HepG2 (cell line): ENCODE results near the gene CEBPG. TPM values are rescaled to one million over a fixed set of nuclear protein-coding genes. Genes with fewer than 3 reads are reported as not detected.
A peak's percentile ranks its signal among the peaks of the same experiment; 100 is the strongest.

Source experiments
- CBFB ChIP-seq: sonication (generic); formaldehyde crosslinking; IDR thresholded peaks from 2 replicates; pipeline ENCODE4 v1.4.0; 2020; ENCODE audit warnings: missing genetic modification reagents
- KMT2A ChIP-seq: sonication (generic); formaldehyde crosslinking; IDR thresholded peaks from 2 replicates; pipeline ENCODE4 v1.4.0; 2020; ENCODE audit warnings: missing genetic modification reagents
- LCORL ChIP-seq, 2 experiments: fragments of 450-650 bp in 1 of 2; sonication (generic) in 1 of 2; formaldehyde crosslinking in 1 of 2; IDR thresholded peaks; 2 replicates each; pipeline versions ENCODE4 v1.5.0 to v1.6.1; 2017 to 2020; ENCODE audit warnings: antibody characterized with exemption in 1 of 2, missing genetic modification reagents in 1 of 2
- MYC ChIP-seq: sonication (generic); formaldehyde crosslinking; IDR thresholded peaks from 2 replicates; pipeline ENCODE4 v1.9.0; 2021; ENCODE audit warnings: missing genetic modification reagents, borderline replicate concordance
- PPARG ChIP-seq: conservative IDR thresholded peaks from 2 replicates; pipeline ENCODE4 v1.6.1; 2016; ENCODE audit warnings: missing biosample characterization, missing genetic modification reagents
- PRDM10 ChIP-seq: sonication (generic); formaldehyde crosslinking; IDR thresholded peaks from 2 replicates; pipeline ENCODE4 v1.4.0; 2020; ENCODE audit warnings: low read depth, missing genetic modification reagents
- RERE ChIP-seq: IDR thresholded peaks from 2 replicates; pipeline ENCODE4 v1.6.1; 2016; ENCODE audit warnings: low read depth, missing genetic modification reagents, missing compliant biosample characterization
- REST ChIP-seq, 2 experiments: IDR thresholded peaks; 2 replicates each; pipeline ENCODE4 v1.6.1; 2011 to 2012; ENCODE audit warnings: low read length in 2 of 2, borderline replicate concordance in 1 of 2, low read depth in 1 of 2, mild to moderate bottlenecking in 1 of 2, moderate library complexity in 1 of 2
- ZNF251 ChIP-seq: sonication (generic); formaldehyde crosslinking; IDR thresholded peaks from 2 replicates; pipeline ENCODE4 v1.9.0; 2021; ENCODE audit warnings: mild to moderate bottlenecking, missing genetic modification reagents
- ZNF430 ChIP-seq: sonication (generic); formaldehyde crosslinking; IDR thresholded peaks from 2 replicates; pipeline ENCODE4 v1.9.0; 2021; ENCODE audit warnings: mild to moderate bottlenecking, missing genetic modification reagents
- ZNF546 ChIP-seq: sonication (generic); formaldehyde crosslinking; conservative IDR thresholded peaks from 2 replicates; pipeline ENCODE4 v1.8.1; 2023; ENCODE audit warnings: mild to moderate bottlenecking, missing genetic modification reagents
- ZNF747 ChIP-seq: sonication (generic); formaldehyde crosslinking; IDR thresholded peaks from 2 replicates; pipeline ENCODE4 v1.8.1; 2023; ENCODE audit warnings: missing genetic modification reagents, mild to moderate bottlenecking, borderline replicate concordance
- polyA plus RNA-seq, 8 experiments: library from polyadenylated mRNA; depleted of rRNA in 3 of 8; stranded (reverse) in 7 of 8; unstranded in 1 of 8; fragments of >200 nt; fragmentation: Illumina TruSeq in 4 of 8; extraction: Trizol in 4 of 8; gene quantifications; 2 replicates each; pipeline versions ENCODE4 v1.2.1 to v1.2.3, GENCODE V29; 2011 to 2016; ENCODE audit warnings: low read depth in 4 of 8, missing spikeins in 1 of 8, mixed read lengths in 1 of 8; ENCODE audit not compliant: insufficient read depth in 1 of 8
- total RNA-seq, 5 experiments: library from RNA; depleted of rRNA; stranded (reverse); fragments of >200 nt; fragmentation: Illumina TruSeq; extraction: Trizol; gene quantifications; 2 replicates each; pipeline ENCODE4 v1.2.3, GENCODE V29; 2016; ENCODE audit warnings: low read depth in 1 of 5

CEBPG gene
- total and polyA plus RNA-seq, 2 of the 13 experiments (the other 11 are each of a cell fraction or from before 2014, with no cell fraction given), result 25.7 to 34.3 TPM

- TF ChIP-seq PRDM10, result peak; percentile 45; the same call in 1 of the 2 replicates
- TF ChIP-seq KMT2A (CRISPR knock-in tag), result peak; percentile 64; the same call in 1 of the 2 replicates
- peak; percentile 76 for TF ChIP-seq RERE
- TF ChIP-seq REST (IDR thresholded peaks at IDR 0.05; ENCODE audit: borderline replicate concordance in 1 of 2, low read depth in 1 of 2, low read length in 2 of 2), result peak in 1 of 2 experiments; percentile 36; a peak in 1 of 4 replicates
- peak; percentile 93; the same call in 1 of the 2 replicates for TF ChIP-seq ZNF251 (CRISPR knock-in tag)
- no peak for TF ChIP-seq CBFB (CRISPR knock-in tag)
- peak; percentile 99 for TF ChIP-seq MYC (CRISPR knock-in tag)
- TF ChIP-seq PPARG, result peak; percentile 97
- TF ChIP-seq LCORL (IDR thresholded peaks at IDR 0.05), result 0 out of 2 replicates have a peak, but pooled peaks have one; percentile 9
- TF ChIP-seq LCORL (CRISPR knock-in tag; IDR thresholded peaks at IDR 0.05), result peak; percentile 99
- TF ChIP-seq ZNF747 (CRISPR knock-in tag), result peak; percentile 93
- peak; percentile 98 for TF ChIP-seq ZNF546 (CRISPR knock-in tag)
- peak; percentile 95; the same call in 1 of the 2 replicates for TF ChIP-seq ZNF430
These were observed 29.9 kb downstream of the CEBPG start (continued) for GRCh38 chr19:33403221-33403972.
